Osteoblast (primary cell): ENCODE results near the gene NPDC1. TPM values are rescaled to one million over a fixed set of nuclear protein-coding genes. Genes with fewer than 3 reads are reported as not detected.

ENCODE experiments used
- DNase-seq: peaks from one replicate; pipeline ENCODE4 v3.0.0; 2011; ENCODE audit warnings: low spot score, mixed read lengths; ENCODE audit not compliant: insufficient read length; ENCODE audit errors: missing footprints
- H2AFZ ChIP-seq: 2 replicates; pipeline ENCODE4 v1.6.0; 2011; ENCODE audit warnings: mild to moderate bottlenecking, low read length
- H3K27ac ChIP-seq: 2 replicates; pipeline ENCODE4 v1.5.1; 2011; ENCODE audit warnings: mild to moderate bottlenecking, low read depth, low read length, moderate library complexity
- H3K27me3 ChIP-seq: 2 replicates; pipeline ENCODE4 v1.6.0; 2012; ENCODE audit warnings: mild to moderate bottlenecking, control low read depth, inconsistent platforms, low read length, moderate library complexity; ENCODE audit not compliant: insufficient read depth
- H3K36me3 ChIP-seq: 2 replicates; pipeline ENCODE4 v1.5.1; 2011; ENCODE audit warnings: mild to moderate bottlenecking, low read length, control low read depth, moderate library complexity; ENCODE audit not compliant: insufficient read depth
- H3K4me1 ChIP-seq: 2 replicates; pipeline ENCODE4 v1.5.1; 2011; ENCODE audit warnings: mild to moderate bottlenecking, low read length, control low read depth, moderate library complexity; ENCODE audit not compliant: insufficient read depth
- H3K4me2 ChIP-seq: 2 replicates; pipeline ENCODE4 v1.6.0; 2011; ENCODE audit warnings: mild to moderate bottlenecking, low read length; ENCODE audit not compliant: insufficient read depth
- H3K4me3 ChIP-seq: fragments of 200-600 bp; sonication (generic); 3 replicates; pipeline ENCODE4 v1.5.1; 2012; ENCODE audit warnings: mild to moderate bottlenecking, low read length, inconsistent platforms; ENCODE audit not compliant: insufficient read depth
- H3K79me2 ChIP-seq: 2 replicates; pipeline ENCODE4 v1.6.0; 2012; ENCODE audit warnings: mild to moderate bottlenecking, low read length, control low read depth, inconsistent platforms; ENCODE audit not compliant: insufficient read depth
- H3K9me3 ChIP-seq: 2 replicates; pipeline ENCODE4 v1.5.1; 2011; ENCODE audit warnings: low read depth, low read length, control low read depth
- H4K20me1 ChIP-seq: 2 replicates; pipeline ENCODE4 v1.6.0; 2012; ENCODE audit warnings: mild to moderate bottlenecking, low read length, control low read depth; ENCODE audit not compliant: insufficient read depth
- CTCF ChIP-seq: IDR thresholded peaks from 2 replicates; pipeline ENCODE4 v1.5.1; 2011; ENCODE audit warnings: mild to moderate bottlenecking, low read depth, low read length, moderate library complexity; ENCODE audit errors: extremely low read depth
- total RNA-seq: library from RNA; depleted of rRNA; stranded (reverse); fragments of >200 nt; gene quantifications from 2 replicates; pipeline ENCODE4 v1.2.3, GENCODE V29; 2012

The NPDC1 gene
- total RNA-seq, 1 donor, result 10.1 TPM

- Histone ChIP-seq H3K4me3 (no peak overlapping the region), H3K4me2 (no peak overlapping the region), H3K27ac (no peak overlapping the region), H3K79me2 (no peaks in the 10 kb centered on the region), H3K9me3 (no peaks in the 10 kb centered on the region), H3K36me3 (no peaks in the 10 kb centered on the region), H3K27me3 (no peaks in the 10 kb centered on the region), H4K20me1 (no peaks in the 10 kb centered on the region), H3K4me1 (no peaks in the 10 kb centered on the region), H2AFZ (no peak overlapping the region)
- no peak for DNase-seq
- TF ChIP-seq CTCF, result no peak
These were observed 31.0 kb downstream of the NPDC1 start for GRCh38 chr9:137014776-137015539.

GRCh38 chr9:137014166-137014565, 31.8 kb downstream of the NPDC1 start:
- Histone ChIP-seq H3K27me3 (no peaks in the 10 kb centered on the region), H3K79me2 (no peaks in the 10 kb centered on the region), H3K4me2 (no peak overlapping the region), H3K4me1 (no peaks in the 10 kb centered on the region), H2AFZ (no peak overlapping the region), H3K4me3 (no peak overlapping the region), H4K20me1 (no peaks in the 10 kb centered on the region), H3K27ac (no peak overlapping the region), H3K36me3 (no peaks in the 10 kb centered on the region), H3K9me3 (no peaks in the 10 kb centered on the region)
- no peak for TF ChIP-seq CTCF
- DNase-seq, result no peak

GRCh38 chr9:137013571-137013940, 32.4 kb downstream of the NPDC1 start:
- H3K27me3 ChIP-seq, result no peaks in the 10 kb centered on the region
- no peaks in the 10 kb centered on the region for H3K9me3 ChIP-seq
- no peak overlapping the region for H3K4me3 ChIP-seq
- no peaks in the 10 kb centered on the region for H4K20me1 ChIP-seq
- no peaks in the 10 kb centered on the region for H3K4me1 ChIP-seq
- H3K79me2 ChIP-seq, result no peaks in the 10 kb centered on the region
- H2AFZ ChIP-seq, result no peak overlapping the region
- DNase-seq, result peak; percentile 88
- TF ChIP-seq CTCF, result no peak
- no peak overlapping the region for H3K4me2 ChIP-seq
- no peak overlapping the region for H3K27ac ChIP-seq
- H3K36me3 ChIP-seq, result no peaks in the 10 kb centered on the region

- Histone ChIP-seq H2AFZ (no peak overlapping the region), H3K27ac (no peak overlapping the region), H3K79me2 (no peaks in the 10 kb centered on the region), H3K9me3 (no peaks in the 10 kb centered on the region), H3K4me2 (no peak overlapping the region), H3K36me3 (no peaks in the 10 kb centered on the region), H3K27me3 (no peaks in the 10 kb centered on the region), H3K4me1 (no peaks in the 10 kb centered on the region), H4K20me1 (no peaks in the 10 kb centered on the region), H3K4me3 (no peak overlapping the region)
- TF ChIP-seq CTCF, result no peak
- DNase-seq, result no peak
These were observed 33.0 kb downstream of the NPDC1 start for GRCh38 chr9:137012694-137013570.
